Measurements from ENCODE around the gene SACS. TPM values are rescaled to one million over a fixed set of nuclear protein-coding genes. Genes with fewer than 3 reads are reported as not detected.

The SACS gene
- total and polyA plus RNA-seq, 2 donors (not counting 3 experiments of a cell fraction or from before 2014, with no cell fraction given), result 14.8 to 72.7 TPM

- H3K4me2 ChIP-seq (ENCODE audit: insufficient read depth, low read length), result no peak overlapping the region
- POLR2A ChIA-PET, result no interaction called here
- no peaks in the 10 kb centered on the region for H3K9me1 ChIP-seq (replicated peaks; ENCODE audit: control insufficient read depth, extremely low read depth, insufficient read depth, low read length)
- H3K79me2 ChIP-seq (ENCODE audit: control insufficient read depth, insufficient read depth, low read length), result no peaks in the 10 kb centered on the region
- no peak overlapping the region for H3K9ac ChIP-seq (replicated peaks; ENCODE audit: extremely low read depth, insufficient read depth, low read length)
- CTCF ChIA-PET, result no interaction called here
- no TSS peak for BruUV-seq (replicated peaks)
- dilution Hi-C loops (cut with MboI; ENCODE audit: extremely low pct_ligation_motif_present, low sequenced_read_pairs), result no loop called here
- DNase-seq (ENCODE audit: low read depth, low spot score) (no peak), FAIRE-seq (no peak)
- TF ChIP-seq MYC (IDR thresholded peaks at IDR 0.05; ENCODE audit: low read depth, low read length) (no peak), EZH2 (IDR thresholded peaks at IDR 0.05; ENCODE audit: borderline replicate concordance, low read depth, low read length, severe bottlenecking) (no peak), CTCF (IDR thresholded peaks at IDR 0.05; ENCODE audit: extremely low read depth in 1 of 2, insufficient read depth in 1 of 2, low read depth in 1 of 2, low read length in 2 of 2) (no peak), GATA2 (IDR thresholded peaks at IDR 0.05; ENCODE audit: insufficient read depth, insufficient read length, low read depth, low read length) (no peak), JUN (IDR thresholded peaks at IDR 0.05; ENCODE audit: borderline replicate concordance, insufficient read depth, insufficient read length, low read depth) (no peak), FOS (IDR thresholded peaks at IDR 0.05; ENCODE audit: borderline replicate concordance, insufficient read depth, low read length) (no peak), POLR2AphosphoS5 (IDR thresholded peaks at IDR 0.05; ENCODE audit: insufficient read depth, low read depth, low read length) (no peak), POLR2A (IDR thresholded peaks at IDR 0.05; ENCODE audit: low read depth, low read length) (no peak)
- TF ChIP-seq, protein P1, sequence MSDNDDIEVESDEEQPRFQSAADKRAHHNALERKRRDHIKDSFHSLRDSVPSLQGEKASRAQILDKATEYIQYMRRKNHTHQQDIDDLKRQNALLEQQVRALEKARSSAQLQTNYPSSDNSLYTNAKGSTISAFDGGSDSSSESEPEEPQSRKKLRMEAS (IDR thresholded peaks at IDR 0.05; ENCODE audit: insufficient read depth, insufficient read length), result no peak
- H3K9me3 ChIP-seq (replicated peaks; ENCODE audit: control insufficient read depth, insufficient read depth, low read length), result no peaks in the 10 kb centered on the region
- H3K4me1 ChIP-seq (ENCODE audit: control insufficient read depth, extremely low read depth, insufficient read depth, low read length), result no peaks in the 10 kb centered on the region
- no peaks in the 10 kb centered on the region for H3K27me3 ChIP-seq (ENCODE audit: control insufficient read depth in 2 of 2, insufficient read depth in 2 of 2, low read length in 2 of 2)
- H3K27ac ChIP-seq (ENCODE audit: insufficient read depth, low read depth, low read length), result no peak overlapping the region
- H3K36me3 ChIP-seq (ENCODE audit: control insufficient read depth in 2 of 2, extremely low read depth in 1 of 2, insufficient read depth in 2 of 2, low read length in 2 of 2), result no peaks in the 10 kb centered on the region
- intact Hi-C loops (cut with micrococcal nuclease), result no loop called here
- H2AFZ ChIP-seq (ENCODE audit: low read depth, low read length), result no peak overlapping the region
- H3K4me3 ChIP-seq (replicated peaks in 1 of 3; ENCODE audit: insufficient read depth in 1 of 3, low read depth in 1 of 3, low read length in 3 of 3), result no peak overlapping the region
- H4K20me1 ChIP-seq (replicated peaks; ENCODE audit: control insufficient read depth, extremely low read depth, insufficient read depth, low read length), result no peaks in the 10 kb centered on the region
Measured at GRCh38 chr13:23391752-23392151, 41.8 kb downstream of the SACS start.
